ENCODE data around the gene C16orf90. TPM values are rescaled to one million over a fixed set of nuclear protein-coding genes. Genes with fewer than 3 reads are reported as not detected.
"Not testable (repeated sequence)": the region's sequence is repeated elsewhere in the genome, so short reads cannot be mapped to it uniquely, and the experiment has no call there.

C16orf90 gene
- total RNA-seq, 1 donor, result not detected

DNA sequence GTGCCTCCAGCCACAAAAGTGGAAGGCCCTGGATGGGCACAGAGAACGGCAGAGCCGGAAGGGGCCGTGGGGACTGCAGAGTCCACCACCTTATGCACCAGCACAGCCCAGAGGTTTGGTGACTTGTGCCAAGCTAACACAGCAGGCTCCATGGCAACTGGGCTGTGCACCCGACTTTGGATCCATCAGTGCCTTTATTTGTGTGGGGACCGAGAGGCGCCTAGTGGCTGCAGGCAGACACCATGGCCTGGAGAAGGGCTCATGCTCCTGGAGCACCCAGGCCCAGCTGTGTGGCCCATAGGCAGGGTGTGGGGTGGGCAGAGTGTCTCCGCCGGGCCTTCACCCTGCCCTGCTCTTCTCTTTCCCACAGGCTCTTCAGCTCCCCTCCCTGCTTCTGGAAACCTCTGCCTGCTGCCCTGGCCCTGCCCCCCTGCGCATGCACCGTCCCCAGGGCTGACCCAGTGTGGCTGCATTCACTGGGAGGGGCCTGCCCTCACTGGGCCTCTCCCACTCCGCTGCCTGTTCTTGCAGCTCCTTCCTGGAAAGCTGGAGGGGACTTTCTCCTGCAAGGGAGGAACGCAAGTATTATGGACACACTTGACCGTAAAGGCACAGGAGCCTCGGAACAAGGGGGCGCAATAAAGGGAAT, 10.1 kb downstream of the C16orf90 start:
- no peak for DNase-seq (ENCODE audit: low read depth in 2 of 3, low spot score in 2 of 3)

DNA sequence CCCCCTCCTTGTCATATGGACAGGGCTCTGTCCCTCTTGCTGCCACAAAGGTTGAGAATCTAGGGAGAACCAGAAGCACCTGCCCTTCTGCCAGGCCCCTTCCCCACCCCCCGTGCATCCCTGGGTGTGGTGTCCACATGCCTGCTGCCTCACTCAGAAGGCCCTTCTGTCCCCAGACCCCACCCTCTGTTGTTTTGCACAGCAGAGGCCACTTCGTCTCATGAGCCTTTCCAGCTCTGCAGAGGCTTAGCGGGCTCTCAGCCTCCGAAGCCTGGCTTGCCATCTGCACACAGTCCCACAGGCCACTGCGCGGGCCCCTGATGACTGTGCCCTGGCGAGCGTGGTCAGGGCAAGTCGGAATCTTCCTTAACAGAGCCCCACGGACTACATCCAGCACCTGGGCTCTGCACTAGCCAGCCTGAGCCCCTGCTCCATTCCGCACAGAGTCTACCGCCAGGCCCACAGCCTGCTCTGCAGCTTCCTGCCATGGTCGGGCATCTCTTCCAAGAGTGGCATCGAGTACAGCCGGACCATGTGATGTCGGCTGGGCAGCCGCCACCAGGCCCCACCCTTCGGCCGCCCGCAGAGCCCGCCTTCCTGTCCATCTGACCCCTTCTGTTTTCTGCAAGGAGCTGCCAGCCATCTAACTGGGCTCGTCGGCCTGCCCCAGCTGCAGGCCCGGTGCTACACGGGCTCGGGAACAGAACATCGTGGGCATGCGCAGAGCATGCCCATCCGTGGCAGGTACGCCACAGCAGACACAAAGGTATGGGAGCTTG, 10.8 kb downstream of the C16orf90 start:
- no peak for DNase-seq (ENCODE audit: low read depth in 2 of 3, low spot score in 2 of 3)

DNA sequence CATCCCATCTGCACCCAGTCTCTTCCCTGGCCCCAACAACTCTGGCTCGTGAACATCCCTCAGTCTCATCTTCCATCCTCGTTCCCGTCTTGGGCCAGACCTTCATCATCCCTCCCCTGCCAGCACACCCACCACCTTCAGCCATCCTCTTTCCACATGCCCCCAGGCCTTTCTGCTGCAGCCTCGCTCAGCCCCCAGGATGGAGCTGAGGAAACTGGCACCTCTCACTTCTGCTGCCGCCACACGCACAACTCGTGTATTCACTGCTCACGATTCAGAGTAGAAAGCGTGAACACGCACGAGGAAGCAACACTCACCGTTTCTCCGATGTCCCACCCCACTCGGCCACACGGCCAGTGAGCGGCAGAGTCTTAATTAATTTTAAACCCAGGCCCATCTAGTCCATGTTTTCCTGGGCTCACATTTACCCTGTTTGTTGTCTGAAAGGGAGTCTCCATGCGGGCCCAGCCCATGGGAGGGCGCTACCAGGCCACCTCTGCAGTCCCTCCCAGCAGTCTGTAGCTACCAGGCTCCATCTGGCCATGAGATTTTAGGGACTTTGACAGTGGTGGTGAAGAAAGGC, 12.5 kb downstream of the C16orf90 start:
- DNase-seq (ENCODE audit: low read depth in 2 of 3, low spot score in 2 of 3), result no peak

DNA sequence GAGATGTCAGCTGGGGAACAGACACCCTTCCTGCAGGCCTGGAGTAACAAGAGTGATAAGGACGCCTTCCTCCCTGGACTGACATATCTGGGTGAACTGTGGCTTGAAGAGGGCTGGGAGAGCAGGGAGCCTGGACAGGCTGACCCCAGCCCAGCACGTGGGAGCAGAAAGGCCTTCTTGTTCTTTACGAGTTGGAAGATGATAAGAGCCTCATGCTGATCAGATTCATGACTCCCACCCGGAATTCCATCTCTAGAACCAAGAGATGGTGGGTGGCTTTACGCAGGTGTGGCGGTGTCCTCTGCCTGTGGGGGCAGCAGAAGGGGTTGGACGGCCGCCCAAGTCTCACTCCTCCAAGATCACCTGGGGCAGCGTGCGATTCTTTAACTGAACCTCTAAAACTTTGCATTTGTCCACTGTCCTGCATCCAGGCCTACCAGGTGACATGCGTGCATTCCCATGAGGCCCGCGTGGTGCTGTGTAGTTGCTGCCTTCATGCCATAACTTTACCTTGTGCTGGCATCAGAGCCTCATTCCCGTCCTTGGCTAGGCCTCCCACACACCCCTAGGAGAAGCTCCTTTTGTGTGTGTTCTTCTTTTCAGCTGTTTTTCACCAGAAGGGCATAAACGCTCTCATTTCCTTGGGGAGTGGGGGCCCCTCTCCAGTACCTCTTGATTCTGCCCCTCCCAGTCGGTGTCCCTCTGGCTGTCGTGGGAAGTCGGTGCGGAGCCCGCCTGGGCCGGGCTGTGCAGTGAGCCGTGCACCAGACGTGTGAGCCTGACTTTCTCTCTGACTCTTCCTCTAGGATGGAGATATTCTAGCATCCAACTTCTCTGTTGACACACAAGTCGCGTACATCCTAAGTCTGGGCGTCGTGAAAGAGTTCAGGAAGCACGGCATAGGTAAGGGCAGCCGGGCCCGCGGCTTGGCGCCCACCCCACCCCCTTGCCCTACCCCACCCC, 13.3 kb downstream of the C16orf90 start:
- DNase-seq (ENCODE audit: low read depth in 2 of 3, low spot score in 2 of 3), result no peak

DNA sequence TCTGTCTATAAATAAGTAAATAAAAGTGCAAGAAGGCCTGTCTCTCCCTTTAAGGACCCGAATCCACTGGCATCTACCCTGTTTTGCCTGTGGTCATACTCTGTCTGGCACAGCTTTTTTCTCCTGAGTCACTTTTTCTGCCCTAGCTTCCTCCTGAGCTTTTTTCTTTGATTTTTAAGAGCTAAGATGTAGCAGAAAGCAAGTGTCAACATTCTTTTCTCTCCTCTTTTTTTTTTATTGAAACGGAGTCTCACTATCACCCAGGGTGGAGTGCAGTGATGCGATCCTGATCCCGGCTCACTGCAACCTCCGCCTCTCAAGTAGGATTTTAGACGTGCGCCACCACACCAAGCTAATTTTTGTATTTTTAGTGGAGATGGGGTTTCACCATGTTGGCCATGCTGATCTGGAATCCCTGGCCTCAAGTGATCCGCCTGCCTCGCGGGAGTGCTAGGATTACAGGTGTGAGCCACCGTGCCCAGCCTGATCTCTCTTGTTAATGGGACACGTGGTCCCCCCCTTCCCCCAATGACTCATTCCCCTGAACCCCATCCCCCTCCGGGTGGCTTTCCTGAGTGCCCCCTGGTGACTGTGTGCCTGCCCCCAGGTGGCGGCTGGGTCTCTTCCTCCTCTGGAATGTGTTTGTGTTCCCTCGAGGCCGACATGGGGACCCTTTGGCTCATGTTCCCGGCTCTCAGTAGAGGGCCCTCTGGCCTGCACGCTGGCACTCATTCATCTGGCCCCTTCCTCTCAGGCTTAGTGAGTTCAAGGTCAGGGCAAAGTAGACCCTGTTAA, 14.2 kb downstream of the C16orf90 start:
- no peak for DNase-seq (ENCODE audit: low read depth in 2 of 3, low spot score in 2 of 3)

DNA sequence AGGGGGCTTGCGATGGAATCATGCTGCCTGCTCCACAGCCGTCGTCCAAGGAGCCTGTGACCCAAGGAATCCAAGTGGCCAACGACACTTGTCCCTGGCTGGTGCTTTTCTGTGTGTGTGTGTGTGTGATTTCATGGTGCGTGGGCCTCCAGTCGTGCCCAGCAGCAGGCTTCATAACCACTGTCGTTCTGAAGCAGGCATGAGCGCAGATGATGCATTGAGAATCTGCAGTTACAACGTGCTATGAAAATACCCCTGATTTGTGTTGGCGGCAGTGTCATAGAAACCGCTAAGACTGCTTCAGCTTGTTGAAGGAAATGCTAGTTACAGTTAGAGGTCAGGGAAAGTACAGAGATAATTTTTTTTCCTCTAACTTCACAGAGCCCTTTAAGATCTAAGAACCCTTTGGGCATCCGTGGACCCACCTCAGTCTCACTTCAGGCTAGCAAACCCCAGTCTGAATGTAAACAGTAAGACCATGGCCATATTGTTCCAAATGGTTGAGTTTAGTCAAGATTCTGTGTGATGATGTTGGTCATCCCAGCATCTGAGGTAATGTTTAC, 15.6 kb downstream of the C16orf90 start:
- DNase-seq (ENCODE audit: low read depth in 2 of 3, low spot score in 2 of 3), result no peak

DNA sequence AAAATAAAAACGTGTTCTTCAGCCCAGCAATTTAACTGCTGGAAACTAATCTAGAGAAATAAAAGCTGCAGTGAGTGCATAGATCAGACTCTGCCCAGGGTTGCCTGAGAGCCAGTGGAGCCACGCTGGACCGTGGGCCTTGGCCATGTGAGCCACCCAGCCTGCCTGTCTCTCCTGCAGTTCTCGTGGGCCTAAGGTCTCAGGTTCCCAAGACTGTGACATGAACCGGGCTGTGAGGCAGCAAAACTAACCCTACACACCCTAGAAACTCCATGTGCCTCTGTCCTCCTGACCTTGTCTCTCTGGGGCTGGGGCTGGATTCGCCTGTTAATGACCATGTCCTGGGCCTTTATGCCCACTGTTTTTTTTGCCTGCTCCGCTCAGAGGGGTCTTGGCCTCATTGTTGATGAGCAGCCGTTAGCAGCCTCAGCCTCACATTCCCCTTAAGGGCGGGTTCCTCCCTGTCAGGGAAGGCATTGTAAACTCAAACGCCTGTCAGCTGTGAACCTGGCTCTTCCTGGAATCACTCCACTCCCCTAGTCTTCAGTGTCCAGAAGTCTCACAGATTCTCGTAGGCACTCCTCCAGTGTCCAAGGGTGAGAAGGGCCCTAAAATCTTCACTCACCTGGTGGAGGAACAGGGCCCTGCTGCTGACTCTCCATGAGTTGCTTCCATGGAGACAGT, 16.9 kb downstream of the C16orf90 start:
- DNase-seq (ENCODE audit: low read depth in 2 of 3, low spot score in 2 of 3), result no peak

DNA sequence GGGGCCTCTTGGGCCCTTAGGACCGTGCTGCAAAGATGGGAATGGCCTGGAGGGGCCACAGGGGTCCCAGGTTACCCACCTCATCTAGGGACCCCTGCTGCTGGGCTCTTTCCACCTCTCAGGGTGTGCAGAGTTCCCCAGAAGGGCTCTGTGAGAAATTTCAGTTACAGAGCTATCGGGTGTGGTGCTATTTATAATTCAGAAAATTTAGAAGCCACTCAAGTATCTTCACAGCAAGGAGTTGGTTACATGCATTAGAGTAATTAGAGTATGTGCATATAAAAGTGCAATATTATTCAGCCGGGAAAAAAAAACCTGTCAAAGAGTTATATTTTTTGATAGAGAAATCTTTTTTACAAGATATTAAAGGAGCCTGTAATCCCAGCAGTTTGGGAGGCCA, 18.9 kb downstream of the C16orf90 start:
- DNase-seq (ENCODE audit: low read depth in 2 of 3, low spot score in 2 of 3), result no peak

DNA sequence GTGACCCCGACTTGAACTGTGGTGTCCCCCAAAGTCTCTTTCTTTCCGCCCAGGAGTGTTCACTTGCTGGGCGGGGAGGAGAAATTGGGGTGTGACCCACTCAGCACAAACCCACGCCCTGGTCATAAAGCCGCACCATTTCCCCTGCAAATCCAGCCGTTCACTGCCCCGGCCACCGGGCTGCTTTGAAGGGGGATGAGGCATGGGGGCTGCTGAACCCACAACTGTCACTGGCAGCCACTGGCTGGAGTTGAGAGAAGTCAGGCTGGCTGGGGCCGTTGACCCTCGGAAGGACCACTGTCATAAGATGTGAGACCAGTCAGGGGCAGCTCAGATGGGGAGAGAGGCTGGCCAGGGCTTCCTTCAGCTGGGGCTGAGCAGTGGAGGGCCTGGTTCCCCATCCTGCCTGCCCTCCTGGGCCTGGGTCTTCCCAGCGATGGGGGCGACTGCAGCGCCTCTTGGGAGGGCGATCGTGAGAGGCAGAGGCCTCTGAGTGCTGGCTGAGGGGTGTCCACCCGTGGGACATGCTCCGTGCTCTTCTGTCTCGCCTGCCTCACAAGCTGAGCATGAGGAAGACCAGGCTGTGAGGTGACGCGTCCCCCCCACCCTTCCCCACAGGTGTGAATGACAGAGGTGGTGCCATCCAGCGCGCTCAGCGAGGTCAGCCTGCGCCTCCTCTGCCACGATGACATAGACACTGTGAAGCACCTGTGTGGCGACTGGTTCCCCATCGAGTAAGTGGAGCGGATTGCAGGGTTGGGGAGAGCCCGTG, 19.5 kb downstream of the C16orf90 start:
- DNase-seq (ENCODE audit: low read depth in 2 of 3, low spot score in 2 of 3), result no peak

DNA sequence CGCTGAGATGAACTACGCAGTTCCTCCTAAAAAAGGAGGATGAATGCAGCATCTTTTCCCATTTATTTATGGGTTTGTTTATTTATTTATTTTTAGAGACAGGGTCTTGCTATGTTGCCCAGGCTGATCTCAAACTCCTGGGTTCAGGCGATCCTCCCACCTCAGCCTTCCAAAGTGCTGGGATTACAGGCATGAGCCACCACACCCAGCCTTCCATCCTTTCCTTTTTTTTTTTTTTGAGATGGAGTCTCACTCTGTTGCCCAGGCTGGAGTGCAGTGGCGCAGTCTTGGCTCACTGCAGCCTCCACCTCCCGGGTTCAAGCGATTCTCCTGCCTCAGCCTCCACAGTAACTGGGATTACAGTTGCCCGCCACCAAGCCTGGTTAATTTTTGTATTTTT, 20.4 kb downstream of the C16orf90 start:
- not testable (repeated sequence) for DNase-seq (ENCODE audit: low read depth in 2 of 3, low spot score in 2 of 3)

DNA sequence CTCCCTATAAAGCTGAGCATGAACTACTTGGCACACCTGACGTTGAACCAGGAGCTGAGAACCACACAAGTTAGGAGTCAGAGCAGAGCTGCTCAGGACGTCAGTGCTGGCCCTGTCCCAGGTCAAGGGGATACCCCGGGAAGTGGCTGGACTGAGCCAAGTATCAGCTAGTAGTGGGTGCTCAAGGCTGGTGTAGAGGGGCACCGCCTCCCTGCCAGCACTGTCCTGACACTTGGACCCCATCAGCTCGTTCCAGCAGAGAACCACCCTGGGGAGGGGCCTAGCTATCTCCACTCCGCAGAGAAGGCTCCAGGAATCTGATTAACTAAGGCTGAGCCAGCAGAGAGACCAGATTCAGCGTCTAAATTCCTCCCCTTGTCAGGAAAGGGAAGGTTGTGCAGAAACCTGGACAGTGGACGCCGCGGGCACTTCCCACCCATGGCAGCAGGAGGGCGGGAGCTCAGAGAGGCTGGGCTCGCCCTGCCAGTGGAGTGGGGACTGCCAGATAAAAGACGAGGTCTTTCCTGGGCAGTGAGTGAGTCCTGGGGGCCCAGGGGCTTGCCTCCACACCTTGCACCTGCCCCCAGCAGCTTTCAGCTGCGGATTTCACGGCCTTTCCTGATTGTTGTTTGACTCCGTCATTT, 21.0 kb downstream of the C16orf90 start:
- no peak for DNase-seq (ENCODE audit: low read depth in 2 of 3, low spot score in 2 of 3)

DNA sequence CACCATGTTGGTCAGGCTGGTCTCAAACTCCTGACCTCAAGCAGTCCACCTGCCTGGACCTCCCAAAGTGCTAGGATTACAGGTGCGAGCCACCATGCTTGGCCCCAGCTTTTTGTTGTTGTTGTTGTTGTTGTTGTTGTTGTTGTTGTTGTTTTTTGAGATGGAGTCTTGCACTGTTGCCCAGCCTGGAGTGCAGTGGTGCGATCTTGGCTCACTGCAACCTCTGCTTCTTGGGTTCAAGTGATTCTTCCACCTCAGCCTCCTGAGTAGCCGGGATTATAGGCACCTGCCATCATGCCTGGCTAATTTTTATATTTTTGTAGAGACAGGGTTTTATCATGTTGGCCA, 21.7 kb downstream of the C16orf90 start:
- not testable (repeated sequence) for DNase-seq (ENCODE audit: low read depth in 2 of 3, low spot score in 2 of 3)

DNA sequence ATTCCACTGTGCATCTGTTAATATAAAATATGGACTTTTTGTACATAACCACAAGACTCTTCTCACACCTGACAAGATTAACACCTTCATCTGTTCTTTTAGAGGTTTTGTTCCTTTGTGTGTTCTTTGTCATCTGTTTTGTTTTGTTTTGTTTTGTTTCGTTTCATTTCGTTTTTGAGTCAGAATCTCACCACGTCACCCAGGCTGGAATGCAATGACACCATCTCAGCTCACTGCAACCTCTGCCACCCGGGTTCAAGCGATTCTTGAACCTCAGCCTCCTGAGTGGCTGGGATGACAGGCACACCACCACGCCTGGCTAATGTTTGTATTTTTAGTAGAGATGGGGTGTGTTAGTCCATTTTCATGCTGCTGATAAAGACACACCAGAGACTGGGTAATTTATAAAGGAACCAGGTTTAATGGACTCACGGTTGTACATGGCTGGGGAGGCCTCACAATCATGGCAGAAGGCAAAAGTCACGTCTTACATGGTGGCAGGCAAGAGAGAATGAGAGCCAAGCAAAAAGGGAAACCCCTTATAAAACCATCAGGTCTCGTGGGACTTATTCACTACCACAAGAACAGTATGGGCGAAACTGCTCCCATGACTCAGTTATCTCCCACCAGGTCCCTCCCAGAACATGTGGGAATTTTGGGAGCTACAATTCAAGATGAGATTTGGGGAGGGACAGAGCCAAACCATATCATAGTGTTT, 22.3 kb downstream of the C16orf90 start:
- no peak for DNase-seq (ENCODE audit: low read depth in 2 of 3, low spot score in 2 of 3)

DNA sequence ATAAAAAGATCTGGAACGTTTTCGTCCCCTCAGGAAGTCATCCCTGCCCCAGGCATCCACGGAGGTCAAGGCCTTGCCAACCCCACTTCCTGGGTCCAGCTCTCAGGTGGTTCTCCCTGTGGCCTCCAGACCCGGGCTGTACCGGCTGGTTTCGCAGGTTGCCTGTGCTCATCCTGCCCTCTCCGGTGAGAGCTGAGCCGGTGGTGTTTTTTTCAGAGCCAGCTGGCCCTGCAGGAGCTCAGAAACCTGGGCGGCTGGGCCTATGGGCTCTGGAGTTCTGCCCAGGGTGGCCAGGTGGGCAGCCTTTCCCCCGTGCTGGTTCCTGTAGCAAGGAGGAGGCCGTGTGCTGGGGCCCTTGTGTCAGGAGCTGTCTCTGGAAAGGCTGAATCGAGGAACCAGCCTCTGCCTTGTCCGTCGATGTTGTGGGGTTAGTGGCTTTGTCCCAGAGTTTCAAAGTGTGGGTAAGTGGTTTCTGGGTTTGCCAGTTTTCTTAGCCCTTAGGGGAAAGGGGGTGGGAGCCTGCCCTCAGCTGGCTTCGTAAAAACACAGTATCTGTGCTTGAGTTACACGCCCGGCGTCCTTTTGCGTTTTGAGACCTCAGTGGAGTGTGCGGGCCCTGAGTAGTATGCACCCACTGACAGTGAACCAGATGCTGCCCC, 23.6 kb downstream of the C16orf90 start:
- no peak for DNase-seq (ENCODE audit: low read depth in 2 of 3, low spot score in 2 of 3)

DNA sequence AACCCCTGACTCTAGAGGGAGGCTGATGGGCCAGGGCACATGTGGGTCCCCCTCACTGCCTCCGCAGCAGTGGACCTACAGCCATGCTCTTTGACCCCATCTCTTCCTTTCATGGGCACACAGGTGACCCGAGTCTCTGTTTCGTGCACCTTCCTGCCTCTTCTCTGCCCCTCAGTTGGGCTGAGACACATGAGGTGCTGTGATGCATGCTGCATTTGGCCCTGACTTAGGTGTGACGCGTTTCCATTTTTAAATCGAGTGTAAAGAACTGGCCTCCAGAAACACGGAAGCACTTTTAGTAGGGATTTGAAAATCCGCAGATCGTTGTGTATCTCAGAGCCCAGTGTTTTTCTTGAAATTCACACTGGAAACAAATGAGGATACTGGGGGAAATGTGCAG, 24.6 kb downstream of the C16orf90 start:
- DNase-seq (ENCODE audit: low read depth in 2 of 3, low spot score in 2 of 3), result no peak

DNA sequence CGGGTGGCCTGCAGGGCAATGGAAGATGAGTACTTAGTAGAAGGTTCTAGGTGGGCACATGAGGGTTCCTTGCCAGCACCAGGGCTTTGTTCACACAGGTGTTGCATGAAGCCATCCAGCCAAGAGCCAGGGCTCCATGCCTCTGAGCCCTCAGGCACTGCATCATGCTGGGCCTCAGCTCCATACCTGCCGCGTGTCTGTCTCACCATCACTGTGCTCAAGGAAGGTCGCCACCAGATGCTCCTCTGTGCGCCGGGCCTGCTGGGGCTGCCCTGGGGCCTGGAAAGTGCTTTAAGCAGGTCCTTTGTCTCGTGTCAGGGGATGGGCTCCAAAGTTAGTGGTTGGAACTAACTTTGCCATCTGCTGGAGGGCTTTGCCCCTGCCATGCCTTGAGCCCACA, 25.6 kb downstream of the C16orf90 start:
- DNase-seq (ENCODE audit: low read depth in 2 of 3, low spot score in 2 of 3), result no peak

DNA sequence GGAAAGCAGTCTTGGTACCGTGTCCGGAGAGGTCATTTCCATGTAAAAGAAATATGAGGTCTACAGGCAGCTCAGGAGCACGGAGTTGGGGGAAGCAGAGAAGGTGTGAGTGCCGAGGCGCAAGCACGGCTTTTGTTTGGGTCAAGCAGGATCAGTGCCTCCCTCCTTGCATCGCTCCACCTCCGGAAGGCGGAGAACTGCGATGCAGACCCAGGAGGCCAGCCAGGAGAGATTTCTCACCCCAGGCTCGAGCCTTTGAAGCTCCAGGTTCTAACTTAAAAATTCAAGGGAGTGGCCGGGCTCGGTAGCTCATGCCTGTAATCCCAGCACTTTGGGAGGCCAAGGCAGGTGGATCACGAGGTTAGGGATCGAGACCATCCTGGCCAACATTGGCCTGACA, 26.8 kb downstream of the C16orf90 start:
- no peak for DNase-seq (ENCODE audit: low read depth in 2 of 3, low spot score in 2 of 3)

Data from hematopoietic multipotent progenitor cell (in vitro differentiated cells).